ENCODE results near the gene MBP. TPM values are rescaled to one million over a fixed set of nuclear protein-coding genes. Genes with fewer than 3 reads are reported as not detected.

MBP gene
- total and polyA plus RNA-seq, 2 of the 4 experiments (the other 2 are of a cell fraction) = 0.72 to 0.90 TPM

GRCh38 chr18:77038182-77038858, 94.3 kb downstream of the MBP start:
- no peak for TF ChIP-seq MAFK (IDR thresholded peaks at IDR 0.05; ENCODE audit: low read depth, low read length)
- no peak for TF ChIP-seq FOS (IDR thresholded peaks at IDR 0.05; ENCODE audit: low read depth, low read length)
- TF ChIP-seq RAD21 (IDR thresholded peaks at IDR 0.05; ENCODE audit: low read length) = no peak
- no peak for TF ChIP-seq CTCF (conservative IDR thresholded peaks at IDR 0.05; ENCODE audit: low read depth, low read length)
- no peak for TF ChIP-seq ELK1 (IDR thresholded peaks at IDR 0.05; ENCODE audit: borderline replicate concordance, low read depth, low read length)
- no peak for TF ChIP-seq SMC3 (IDR thresholded peaks at IDR 0.05; ENCODE audit: low read depth, low read length)
- no peak for TF ChIP-seq POLR2A (IDR thresholded peaks at IDR 0.05; ENCODE audit: low read depth, low read length)
- no peak for TF ChIP-seq CEBPB (IDR thresholded peaks at IDR 0.05; ENCODE audit: low read depth, low read length)
- no peak for TF ChIP-seq MXI1 (IDR thresholded peaks at IDR 0.05; ENCODE audit: borderline replicate concordance, low read depth, low read length)
- TF ChIP-seq MAZ (IDR thresholded peaks at IDR 0.05; ENCODE audit: borderline replicate concordance, low read depth, low read length) = no peak
- no peak for TF ChIP-seq RCOR1 (IDR thresholded peaks at IDR 0.05; ENCODE audit: insufficient replicate concordance, low read length)
- no peak for TF ChIP-seq RFX5 (IDR thresholded peaks at IDR 0.05; ENCODE audit: low read depth, low read length)
- TF ChIP-seq CHD1 (IDR thresholded peaks at IDR 0.05; ENCODE audit: low read depth, low read length) = no peak
- TF ChIP-seq USF2 (IDR thresholded peaks at IDR 0.05; ENCODE audit: low read depth, low read length) = no peak
- no peak for TF ChIP-seq BHLHE40 (IDR thresholded peaks at IDR 0.05; ENCODE audit: low read depth, low read length)
- no peak for TF ChIP-seq NFE2L2 (IDR thresholded peaks at IDR 0.05; ENCODE audit: low read depth, low read length)
- H3K14ac ChIP-seq (replicated peaks; ENCODE audit: low read depth, low read length) = no peak overlapping the region
- ATAC-seq (ENCODE audit: low read depth) = no peak
- H3K79me1 ChIP-seq (ENCODE audit: low read depth in 1 of 2, low read length in 2 of 2) = no peaks in the 10 kb centered on the region
- no peak overlapping the region for H4K5ac ChIP-seq (ENCODE audit: low read depth, low read length)
- no peak overlapping the region for H2BK15ac ChIP-seq (ENCODE audit: low read depth, low read length)
- no peak overlapping the region for H2AFZ ChIP-seq (replicated peaks; ENCODE audit: low read length, poor library complexity)
- H2AK9ac ChIP-seq (replicated peaks; ENCODE audit: low read depth, low read length, poor library complexity) = no peak overlapping the region
- in situ Hi-C loops (cut with MboI; ENCODE audit: low sequenced_read_pairs) = no loop called here
- no peak overlapping the region for H3K27ac ChIP-seq (ENCODE audit: insufficient read depth, low read length)
- no peak overlapping the region for H4K91ac ChIP-seq (ENCODE audit: insufficient read depth, low read depth, low read length)
- no peak overlapping the region for H2BK20ac ChIP-seq (ENCODE audit: low read depth, low read length)
- H3K4ac ChIP-seq (ENCODE audit: low read depth, low read length) = no peak overlapping the region
- WGBS, 2 experiments (ENCODE audit: extremely low coverage in 2 of 2, insufficient read length in 1 of 2) = no CpG with 5 or more reads among the region's 3 CpGs
- H3K23ac ChIP-seq (ENCODE audit: low read depth, low read length) = no peak overlapping the region
- H3K36me3 ChIP-seq (ENCODE audit: control insufficient read depth, insufficient read depth, low read length) = no peaks in the 10 kb centered on the region
- ChIA-PET POLR2A (ENCODE audit: unreplicated experiment) (no interaction called here), CTCF (no interaction called here)
- no peaks in the 10 kb centered on the region for H4K20me1 ChIP-seq (ENCODE audit: insufficient read depth, low read length)
- no peak overlapping the region for H2AK5ac ChIP-seq (ENCODE audit: low read depth, low read length)
- no peak overlapping the region for H4K8ac ChIP-seq (ENCODE audit: low read depth in 2 of 2, low read length in 2 of 2)
- no peak overlapping the region for H3K56ac ChIP-seq (ENCODE audit: extremely low read depth, insufficient read depth, low read length)
- peaks cover 3% of the 10 kb centered on the region; the same call in 1 of the 2 replicates for H3K4me1 ChIP-seq (ENCODE audit: control insufficient read depth, insufficient read depth, low read length)
- BruUV-seq (replicated peaks) = no TSS peak
- no peak overlapping the region for H3K18ac ChIP-seq (ENCODE audit: low read depth, low read length)
- H3K4me3 ChIP-seq (ENCODE audit: insufficient read depth, low read depth, low read length) = no peak overlapping the region
- intact Hi-C loops (cut with micrococcal nuclease) = no loop called here
- H2BK5ac ChIP-seq (ENCODE audit: low read depth, low read length, poor library complexity, severe bottlenecking) = no peak overlapping the region
- peaks cover 1% of the 10 kb centered on the region; the same call in 1 of the 2 replicates for H3K27me3 ChIP-seq (ENCODE audit: control insufficient read depth, insufficient read depth, low read length)
- H3K9me1 ChIP-seq (ENCODE audit: insufficient read depth, low read length) = no peaks in the 10 kb centered on the region
- dilution Hi-C loops (cut with HindIII; ENCODE audit: low sequenced_read_pairs, unreplicated experiment) = no loop called here
- DNase-seq = no peak
- no peak overlapping the region for H3K4me2 ChIP-seq (ENCODE audit: low read depth, low read length)
- no peaks in the 10 kb centered on the region for H3K9me3 ChIP-seq (ENCODE audit: control insufficient read depth, insufficient read depth, low read length)
- H3K9ac ChIP-seq (ENCODE audit: low read depth, low read length) = no peak overlapping the region
- H2BK120ac ChIP-seq (ENCODE audit: low read depth, low read length) = no peak overlapping the region

Data from IMR-90 (cell line).